ENCODE data around the gene GPR85.
A peak's percentile ranks its signal among the peaks of the same experiment; 100 is the strongest.
"Not testable (repeated sequence)": the region's sequence is repeated elsewhere in the genome, so short reads cannot be mapped to it uniquely, and the experiment has no call there.

GPR85 gene, protein sequence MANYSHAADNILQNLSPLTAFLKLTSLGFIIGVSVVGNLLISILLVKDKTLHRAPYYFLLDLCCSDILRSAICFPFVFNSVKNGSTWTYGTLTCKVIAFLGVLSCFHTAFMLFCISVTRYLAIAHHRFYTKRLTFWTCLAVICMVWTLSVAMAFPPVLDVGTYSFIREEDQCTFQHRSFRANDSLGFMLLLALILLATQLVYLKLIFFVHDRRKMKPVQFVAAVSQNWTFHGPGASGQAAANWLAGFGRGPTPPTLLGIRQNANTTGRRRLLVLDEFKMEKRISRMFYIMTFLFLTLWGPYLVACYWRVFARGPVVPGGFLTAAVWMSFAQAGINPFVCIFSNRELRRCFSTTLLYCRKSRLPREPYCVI

DNA sequence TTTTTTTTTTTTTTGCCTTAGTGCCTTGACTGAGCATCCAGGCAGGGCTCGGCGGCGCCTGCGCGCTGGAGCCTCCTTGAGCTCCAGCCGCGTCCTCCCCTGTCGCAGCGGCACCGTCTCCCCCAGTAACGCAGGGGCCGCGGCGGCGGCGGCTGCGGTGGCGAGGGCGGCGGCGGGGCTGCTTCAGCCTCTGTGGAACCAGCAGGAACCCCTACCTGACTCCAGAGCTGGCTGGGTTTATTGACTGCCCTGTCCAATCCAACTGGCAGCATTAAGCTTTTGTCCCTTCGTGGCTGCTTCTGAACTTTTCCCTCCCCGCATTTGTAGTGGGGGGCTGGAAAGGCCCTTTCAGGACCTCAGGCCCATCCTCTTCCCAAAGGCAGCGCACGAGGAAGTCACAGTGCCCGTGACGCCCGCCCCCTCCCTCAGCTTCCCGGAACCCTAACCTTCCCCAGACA lies at the start of gene GPR85:
TSS of gene GPR85 (minus strand) at position 397 of the 458 bp plus-strand sequence. CDS start 2,106 bp downstream, outside the sequence.
- peak; percentile 12 for DNase-seq

DNA sequence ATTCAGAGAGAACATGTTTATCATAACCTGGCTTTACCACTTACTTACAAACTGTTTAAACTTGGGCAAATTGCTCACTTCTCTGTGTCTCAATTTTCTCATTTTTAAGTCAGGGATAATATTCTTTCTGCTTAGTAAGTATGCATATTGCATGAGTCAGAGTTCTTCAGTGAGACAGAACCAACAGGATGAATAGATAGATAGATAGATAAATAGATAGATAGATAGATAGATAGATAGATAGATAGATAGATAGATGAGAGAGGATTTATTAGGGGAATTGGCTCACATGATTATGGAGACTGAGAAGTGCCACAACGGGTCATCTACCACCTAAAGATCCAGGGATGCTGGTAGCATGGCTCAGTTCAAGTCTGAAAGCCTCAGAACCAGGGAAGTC lies 47.4 kb upstream of the GPR85 start:
- DNase-seq, result no peak

DNA sequence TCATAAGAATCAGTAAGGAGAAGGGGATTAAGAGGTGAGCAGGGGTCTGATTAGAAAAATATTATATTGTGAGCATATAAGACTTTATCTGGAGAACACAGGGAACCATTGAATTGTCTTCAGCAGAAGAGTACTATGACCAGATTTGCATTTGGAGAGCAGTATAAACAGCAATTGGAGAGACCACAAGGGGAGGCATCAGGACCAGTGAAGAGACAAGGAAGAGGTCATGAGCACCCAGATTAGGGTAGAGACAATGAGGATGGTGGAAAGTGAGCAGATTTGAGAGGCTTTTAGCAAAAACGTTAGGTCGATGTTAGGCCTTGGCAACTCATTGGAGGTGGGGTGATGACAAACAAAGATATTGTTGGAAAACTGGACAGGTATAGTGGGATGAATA lies 44.7 kb upstream of the GPR85 start:
- DNase-seq, result no peak

DNA sequence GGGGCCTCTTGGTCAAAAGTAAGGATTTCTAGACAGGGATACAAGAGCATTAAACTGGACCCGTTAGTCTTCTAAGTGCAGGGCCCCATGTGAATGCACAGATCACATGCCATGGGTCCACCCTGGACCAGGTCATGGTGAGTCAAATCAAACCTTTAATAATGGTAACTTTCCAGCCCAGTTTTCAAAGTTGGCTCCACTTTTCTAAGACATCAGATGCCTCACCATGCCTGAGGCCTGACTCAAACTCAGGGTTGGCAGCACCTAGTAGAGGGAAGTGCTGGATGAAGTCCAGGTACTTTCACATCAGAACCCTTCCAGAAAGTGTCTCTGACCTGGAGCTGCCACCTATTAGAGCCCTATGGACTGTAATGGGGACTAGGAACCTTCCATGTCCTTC lies 41.4 kb upstream of the GPR85 start:
- DNase-seq, result no peak

DNA sequence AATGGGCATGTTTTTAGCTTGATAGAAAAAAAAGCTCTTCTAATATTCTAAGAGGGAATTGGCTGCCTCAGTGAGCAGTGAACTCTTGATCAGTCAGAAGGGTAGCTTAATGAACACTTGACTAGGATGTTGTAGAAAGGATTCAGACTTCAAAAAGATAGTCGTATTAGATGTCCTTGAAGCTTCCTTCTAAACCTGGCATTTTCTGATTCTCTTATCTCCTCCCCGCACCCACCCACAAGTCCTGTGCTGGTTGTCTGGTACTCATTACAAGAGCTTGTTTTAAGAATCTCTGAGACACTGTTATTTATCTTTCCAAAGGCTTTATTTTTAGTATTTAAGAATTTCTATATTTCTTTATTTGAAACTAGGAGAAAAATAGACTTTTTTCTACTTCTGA lies 39.1 kb upstream of the GPR85 start:
- DNase-seq, result no peak

DNA sequence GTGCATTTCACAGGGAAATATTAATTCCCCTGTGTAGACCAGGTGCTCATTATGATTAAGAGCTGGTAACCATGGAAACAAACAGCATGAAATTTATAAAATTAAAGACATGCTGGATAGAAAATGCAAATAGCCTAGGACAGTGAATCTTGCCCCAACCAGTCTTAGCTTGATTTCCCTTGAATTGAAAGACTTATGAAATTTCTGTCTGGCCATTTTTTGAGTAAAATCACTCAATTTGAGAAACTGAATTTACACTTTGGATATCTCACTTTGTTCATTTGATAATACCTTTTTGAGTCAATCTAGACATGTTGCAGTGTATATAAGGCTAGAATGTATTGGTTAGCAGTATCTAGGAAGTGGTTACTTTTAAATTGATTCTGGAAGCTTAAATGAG lies 36.1 kb upstream of the GPR85 start:
- DNase-seq, result no peak

DNA sequence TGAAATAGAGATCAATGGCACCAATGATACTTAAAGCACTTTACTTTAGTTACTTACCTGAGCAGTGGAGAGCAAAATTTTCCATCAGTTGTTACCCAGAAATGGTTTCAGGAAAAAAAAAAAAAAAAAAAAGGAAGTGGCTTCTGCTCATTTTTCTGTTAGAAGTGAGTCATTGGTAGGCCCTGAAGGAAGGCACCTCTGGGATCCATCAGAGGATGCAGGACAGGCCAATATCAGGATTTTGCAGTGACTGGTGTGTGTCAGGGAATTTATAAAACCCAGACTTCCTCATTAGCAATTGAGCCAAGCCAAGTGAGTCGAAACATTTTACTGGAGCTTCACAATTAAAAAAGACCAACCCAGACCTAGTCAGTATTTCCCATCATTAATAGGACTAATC lies 34.0 kb upstream of the GPR85 start:
- no peak for DNase-seq

DNA sequence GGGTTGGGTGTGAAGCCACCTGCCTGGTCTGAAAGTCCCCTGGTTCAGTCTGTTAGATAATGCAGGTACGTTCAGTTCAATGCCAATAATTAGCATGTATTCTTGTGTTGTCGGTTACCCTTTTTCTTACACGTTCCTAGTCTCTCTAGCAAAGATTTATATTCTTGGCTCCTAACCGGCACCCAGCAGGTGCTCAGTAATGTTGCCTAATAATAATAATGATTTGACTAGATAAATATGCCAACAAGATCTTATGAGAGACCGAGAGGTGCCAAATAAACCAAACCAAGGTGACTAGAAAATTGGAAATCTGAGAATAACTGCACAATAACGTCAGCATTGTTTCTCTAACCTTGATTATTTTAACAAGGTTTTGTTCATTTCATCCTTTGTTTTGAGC lies 32.8 kb upstream of the GPR85 start:
- DNase-seq, result no peak

DNA sequence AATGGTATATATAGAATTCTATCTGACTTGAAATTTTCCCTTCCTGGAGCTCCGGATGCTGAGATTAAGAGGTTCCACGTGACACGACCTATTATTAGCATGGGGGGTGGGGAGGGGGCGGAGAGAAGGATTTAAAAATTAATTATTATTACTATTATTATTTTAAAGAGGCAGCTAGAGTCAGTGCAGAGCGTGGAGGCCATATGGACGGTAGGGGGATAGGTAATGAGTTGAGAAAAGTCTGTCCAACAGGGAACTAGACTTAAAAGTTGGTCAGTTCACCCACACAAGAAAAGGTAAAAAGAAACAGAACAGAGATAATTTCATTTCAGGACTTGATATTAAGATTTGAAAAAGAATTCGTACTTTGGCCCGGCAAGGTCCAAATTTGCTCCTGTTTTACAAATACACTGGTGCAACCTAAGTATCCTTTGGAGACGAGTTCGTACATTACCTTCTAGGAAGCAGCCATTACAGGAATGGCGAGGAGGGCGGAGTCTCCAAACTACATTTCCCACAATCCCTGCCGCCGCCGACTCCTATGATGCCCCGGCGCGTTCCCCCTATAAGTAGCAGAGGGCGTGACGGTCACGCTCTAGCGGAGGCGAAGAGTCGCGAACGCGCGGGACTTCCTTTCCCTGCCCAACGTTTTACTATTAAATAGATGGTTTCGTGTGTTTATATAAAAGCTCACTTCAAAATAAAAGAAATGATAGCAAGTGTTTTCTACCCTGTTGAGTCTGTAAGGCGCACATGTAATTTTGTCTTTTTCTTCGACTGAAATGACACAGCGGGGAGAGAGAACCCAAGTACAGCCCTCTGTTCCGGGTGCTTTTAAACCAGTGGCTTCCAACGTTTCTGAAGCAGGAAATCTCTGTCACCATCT lies 31.7 kb upstream of the GPR85 start, which contains the start of gene SMIM30:
TSS of gene SMIM30 (minus strand) at position 481 of the 886 bp plus-strand sequence. CDS start 976 bp downstream, outside the sequence.
- peak; percentile 88 for DNase-seq

DNA sequence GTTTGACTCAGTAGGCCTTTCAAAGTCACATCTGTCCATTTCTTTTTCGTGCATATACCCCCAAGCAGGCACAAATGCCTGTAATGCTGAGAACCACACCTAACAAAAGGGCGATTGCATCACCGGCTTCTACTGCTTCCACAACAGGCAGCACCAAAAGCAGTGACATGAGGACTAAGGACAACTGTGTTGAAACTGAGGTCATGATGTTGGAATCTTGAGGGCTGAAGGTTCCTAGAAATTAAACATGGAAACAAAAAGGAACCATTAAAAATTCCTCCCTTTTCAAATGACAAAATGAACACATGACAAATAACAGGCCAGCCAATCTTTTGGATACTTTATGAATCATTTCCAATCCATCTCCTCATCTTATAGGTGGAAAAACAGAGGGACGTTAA lies 30.7 kb upstream of the GPR85 start:
- DNase-seq, result not testable (repeated sequence)

DNA sequence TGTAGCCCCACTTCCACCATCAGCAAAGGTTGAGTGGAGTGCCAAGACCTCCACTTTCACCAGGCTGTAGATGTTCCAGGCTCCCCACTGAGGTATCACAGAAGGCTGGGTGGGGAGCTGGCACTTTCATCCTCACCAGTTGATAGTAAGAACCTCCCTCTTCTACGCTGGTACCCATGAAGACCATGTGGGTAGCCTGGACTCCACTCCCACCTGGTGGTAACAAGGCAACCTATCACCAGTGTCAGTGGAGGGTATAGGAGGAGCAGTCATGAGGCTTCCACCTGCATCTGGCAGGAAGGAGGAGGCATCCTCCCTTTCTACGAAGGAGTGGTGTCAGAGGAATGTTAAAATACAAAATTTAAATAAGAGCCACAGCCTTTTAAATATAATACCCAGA lies 27.3 kb upstream of the GPR85 start:
- no peak for DNase-seq

DNA sequence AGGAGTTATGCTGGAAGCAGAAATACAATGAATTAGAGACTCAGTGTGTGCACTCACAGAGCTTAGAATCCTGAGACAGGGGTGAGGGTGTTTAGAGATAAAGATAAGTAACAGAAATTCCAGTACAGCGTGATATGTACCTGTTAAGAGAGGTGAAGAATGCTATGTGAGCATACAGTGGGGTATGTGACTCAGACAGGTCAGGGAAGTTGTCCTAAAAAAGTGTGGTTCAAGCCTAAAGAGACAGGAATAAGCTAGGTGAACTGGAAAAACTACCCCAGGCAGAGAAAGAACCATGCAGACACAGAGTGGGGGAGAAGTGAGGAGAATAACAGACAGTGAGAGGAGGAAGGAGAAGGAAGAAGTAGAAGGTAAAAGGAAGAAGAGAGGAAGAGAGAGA lies 23.1 kb upstream of the GPR85 start:
- DNase-seq, result no peak

DNA sequence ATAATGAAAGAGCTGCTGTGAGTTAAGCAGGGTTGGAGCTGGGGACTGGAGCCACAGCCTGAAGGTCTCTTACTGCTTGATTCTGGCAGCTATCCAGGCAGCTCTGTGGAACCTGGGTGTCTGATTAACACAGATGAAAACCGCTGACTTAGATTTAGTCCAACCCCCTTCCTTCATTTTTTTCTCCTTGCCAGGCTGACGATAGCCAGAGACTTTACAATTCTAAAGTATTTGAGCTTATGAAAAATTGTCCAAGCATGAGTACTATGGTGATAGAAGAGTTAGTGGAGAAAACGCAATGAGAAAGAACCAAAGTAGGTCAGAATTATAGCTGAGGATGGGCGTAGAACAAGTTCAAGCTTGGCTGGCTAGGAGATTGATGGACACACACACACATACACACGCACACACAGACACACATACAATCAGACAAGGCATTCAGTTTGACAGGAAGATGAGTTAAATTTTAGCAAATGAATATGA lies 13.5 kb upstream of the GPR85 start:
- DNase-seq, result no peak

DNA sequence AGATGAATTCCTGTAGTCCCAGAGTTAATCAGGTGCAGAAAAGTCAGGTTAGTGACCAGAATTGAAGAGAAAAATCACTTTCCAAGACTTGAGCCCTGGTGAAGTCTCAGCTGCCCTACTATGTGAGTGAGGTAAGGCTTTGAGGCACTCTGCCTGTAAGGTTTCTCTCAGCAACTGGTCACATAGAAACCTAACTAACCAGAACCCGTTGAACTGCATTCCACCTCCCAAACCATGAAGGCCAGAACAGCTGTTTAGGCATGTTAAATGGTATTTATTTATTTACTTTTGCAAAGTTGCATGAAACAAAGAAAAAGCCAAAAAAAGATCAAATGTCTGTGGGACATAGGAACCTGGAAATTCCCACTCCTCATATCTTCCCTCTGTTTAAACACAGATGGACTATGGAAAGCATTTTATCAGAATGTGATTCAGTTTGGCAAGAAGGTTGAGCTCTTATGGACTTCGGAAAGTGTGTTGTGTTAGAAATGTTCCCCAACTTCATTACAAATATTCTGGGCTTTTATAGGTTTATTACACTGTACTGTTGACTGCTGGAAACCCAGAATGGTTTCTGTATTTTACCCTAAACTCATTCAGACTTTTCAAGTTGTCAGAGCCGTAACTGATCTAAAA lies 12.8 kb upstream of the GPR85 start:
- no peak for DNase-seq

DNA sequence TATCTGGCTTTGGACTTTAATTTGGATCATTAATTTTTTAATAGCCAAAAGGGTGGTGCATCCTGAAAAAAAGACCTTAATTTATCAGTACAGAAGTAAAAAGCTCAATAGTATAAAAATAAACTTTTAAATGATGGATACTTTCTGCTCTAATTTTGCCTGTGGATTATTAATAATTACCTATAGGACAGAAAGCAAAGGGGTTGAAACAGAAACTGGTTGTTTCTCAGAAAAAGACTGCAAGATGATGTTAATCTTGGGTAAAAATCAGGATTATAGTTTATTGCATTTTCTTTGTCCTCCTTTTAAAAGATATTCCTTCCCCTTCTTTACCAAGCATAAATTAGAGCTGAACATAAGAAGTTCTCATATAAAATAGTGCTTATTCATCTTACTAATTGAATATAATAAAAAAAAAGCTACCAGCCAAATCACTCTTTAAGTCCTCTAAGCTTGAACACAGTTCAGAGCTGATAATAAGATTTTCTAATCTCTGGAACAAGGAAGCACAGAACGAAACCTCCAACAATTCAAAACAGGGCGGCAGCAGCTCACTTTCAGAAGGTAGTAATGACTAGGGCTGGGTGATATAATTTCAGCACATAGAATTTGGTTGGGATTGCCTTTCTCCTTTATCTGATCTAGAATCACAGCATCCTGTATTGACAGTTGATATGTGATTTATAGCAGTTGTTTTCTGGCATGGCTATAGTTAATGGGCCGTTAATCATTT lies 8.1 kb upstream of the GPR85 start:
- DNase-seq, result no peak

DNA sequence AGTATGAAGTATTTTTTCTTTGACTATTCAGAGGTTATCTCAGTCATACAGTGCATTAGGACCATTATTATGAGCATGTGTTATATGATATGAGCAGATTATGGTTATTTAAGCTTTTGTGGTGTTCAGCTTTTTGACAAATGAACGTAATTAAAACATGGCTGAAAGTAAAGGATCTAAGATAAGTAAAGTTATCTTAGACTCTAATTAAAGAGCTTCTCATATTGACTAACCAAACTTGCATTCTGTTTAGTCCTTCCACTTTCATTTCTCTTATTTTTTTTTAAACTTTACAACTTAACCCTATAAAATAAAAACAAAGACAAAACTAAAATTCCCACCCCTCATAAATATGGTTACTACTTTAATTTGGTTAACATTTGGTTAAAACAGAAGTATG lies 6.9 kb upstream of the GPR85 start:
- DNase-seq, result no peak

DNA sequence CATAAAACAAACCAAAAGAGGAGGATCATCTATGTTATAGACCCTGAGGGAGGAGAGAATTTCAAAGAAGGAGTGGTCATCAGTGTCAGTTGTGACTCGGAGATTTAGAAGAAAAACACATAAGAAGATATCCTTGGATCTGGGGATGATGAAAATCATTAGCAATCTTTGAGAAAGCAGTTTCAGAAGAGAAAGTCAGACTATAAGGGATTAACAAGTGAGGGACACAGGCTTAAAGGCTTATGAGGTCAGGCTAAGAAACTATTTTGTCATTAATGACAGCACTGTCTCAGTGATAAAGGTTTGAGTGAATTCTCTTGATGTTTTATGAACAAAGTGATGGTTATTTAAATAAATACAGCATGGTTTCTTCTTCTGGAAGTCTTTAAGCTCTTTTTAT lies 6.1 kb upstream of the GPR85 start:
- DNase-seq, result no peak

DNA sequence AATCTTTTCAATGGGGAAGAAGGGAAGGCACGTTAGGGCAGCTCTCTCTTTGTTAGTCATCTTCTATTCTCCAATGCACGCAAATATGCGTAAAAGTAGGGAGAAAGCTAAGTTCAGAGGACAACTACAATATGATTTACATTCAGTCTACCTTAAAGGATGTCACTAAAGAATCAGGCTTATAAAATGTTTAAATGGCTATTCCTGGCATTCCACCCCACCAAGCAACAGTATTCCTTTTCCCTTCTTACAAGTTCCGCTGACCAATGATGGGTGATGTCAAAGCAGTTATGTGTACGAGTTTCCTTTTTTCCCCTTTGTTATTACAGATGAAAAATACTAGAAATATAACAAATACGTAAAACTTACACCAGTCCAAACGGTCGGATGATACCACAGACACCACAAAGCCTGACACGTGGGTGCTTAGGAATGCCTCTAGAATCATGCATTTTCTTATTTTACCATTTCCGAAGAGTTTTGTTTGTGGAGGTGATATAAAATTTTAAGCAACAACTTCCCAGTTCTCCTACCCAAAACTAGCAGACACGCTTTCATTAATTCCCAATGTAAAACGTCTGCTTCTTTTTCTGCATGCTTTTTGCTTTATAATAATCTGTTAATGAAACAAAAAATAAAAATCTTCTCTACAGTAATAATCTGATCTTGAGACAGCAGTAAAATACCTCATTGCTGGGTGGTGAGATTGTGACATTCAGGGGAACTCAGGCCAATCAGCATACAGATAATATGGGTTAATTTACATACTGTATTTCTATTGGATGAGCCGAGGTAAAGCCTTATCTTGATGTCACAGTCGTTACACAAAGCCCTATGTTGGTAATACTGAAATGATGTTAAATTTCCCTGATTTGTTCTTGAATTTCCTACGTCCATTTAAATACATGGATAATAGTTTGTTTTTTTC lies 708 bp upstream of the GPR85 start:
- DNase-seq, result no peak

DNA sequence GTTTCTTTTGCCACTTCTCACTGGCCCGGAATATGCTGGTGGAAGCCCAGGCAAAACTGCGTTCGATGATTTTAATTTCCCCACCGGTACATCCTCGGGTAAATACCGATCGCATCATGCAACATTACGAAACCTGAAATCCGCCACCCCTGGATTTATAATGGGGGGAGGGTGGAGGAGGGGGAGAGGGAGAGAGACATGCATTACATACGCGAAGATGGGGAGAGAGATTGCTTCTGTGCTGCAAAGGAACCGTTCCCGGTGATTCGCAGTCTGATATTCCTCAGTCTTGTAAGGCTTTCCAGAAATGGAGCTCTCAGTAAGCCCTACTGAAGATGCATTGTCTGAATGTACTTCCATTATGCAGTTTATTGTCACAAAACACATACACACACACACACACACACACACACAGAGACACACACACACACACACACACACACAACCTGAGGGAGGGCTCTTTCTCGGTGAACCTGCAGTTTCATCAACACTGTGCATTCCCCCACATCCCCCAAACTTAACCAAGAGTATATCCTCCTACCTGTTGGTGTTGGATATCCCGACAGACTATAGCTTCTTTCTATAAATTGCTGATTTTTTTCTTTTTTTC lies 741 bp downstream of the GPR85 start:
- DNase-seq, result no peak

DNA sequence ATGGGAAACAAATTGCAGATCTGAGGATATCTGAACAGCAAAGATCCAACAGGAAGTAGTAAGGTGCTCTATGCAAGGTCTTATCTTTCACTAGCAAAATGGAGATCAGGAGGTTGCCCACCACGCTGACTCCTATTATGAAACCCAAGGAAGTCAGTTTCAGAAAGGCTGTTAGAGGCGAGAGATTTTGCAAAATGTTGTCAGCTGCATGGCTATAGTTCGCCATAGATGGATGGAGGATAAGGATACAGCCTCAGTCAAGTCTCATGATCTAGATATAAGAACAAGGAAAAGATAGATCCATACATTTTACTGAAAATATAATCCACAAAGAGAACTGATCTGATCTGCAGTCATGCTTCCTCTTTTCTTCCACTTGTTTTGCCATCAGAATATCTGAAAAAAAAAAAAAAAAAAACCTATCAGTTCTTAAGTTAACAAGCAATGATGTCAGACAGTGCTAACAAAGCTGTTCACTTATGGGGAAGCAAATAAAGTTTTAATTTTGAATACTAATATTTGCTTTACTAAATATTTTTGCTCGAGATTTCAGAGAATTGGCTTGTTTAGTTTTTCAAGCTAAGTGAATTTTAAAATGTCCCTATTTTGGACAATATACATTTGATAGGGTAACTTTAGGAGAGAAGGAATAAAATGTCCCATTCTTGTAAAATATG lies 2.0 kb downstream of the GPR85 start:
- no peak for DNase-seq
